Left renal pelvis (tissue), 4 donors: ENCODE results near the gene CDC42BPA. TPM values are rescaled to one million over a fixed set of nuclear protein-coding genes. Genes with fewer than 3 reads are reported as not detected.

Experiments used
- DNase-seq, 4 donors: peaks; one replicate each; pipeline ENCODE4 v3.0.0-alpha.2; 2013; ENCODE audit warnings: low read depth in 4 of 4, low spot score in 3 of 4
- polyA plus RNA-seq, 4 donors: library from polyadenylated mRNA; unstranded; fragments of 120-200 nt; gene quantifications; one replicate each; pipeline ENCODE4 v1.2.1, GENCODE V29; 2013; ENCODE audit not compliant: insufficient read length in 4 of 4

The CDC42BPA gene
- polyA plus RNA-seq, 4 donors, result 36.1 to 45.4 (median 42.9) TPM

GRCh38 chr1:226984521-226985238, 333.6 kb downstream of the CDC42BPA start:
- no peak for DNase-seq

DNA sequence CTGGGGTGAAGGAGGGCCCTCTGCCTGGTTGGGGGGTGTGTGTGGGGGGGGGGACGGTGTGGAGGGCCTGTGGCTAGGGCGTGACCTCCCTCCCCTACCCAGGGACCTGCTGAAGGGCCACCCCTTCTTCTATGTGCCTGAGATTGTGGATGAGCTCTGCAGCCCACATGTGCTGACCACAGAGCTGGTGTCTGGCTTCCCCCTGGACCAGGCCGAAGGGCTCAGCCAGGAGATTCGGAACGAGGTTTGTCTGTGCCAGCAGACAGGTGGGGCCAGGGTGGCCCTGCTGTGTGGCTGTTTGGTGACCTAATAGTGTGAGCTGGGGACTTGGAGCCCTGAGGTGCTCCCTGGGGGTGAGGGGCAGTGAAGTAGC, 334.3 kb downstream of the CDC42BPA start:
- no peak for DNase-seq

GRCh38 chr1:226983247-226983991, 334.9 kb downstream of the CDC42BPA start:
- no peak for DNase-seq

GRCh38 chr1:226982451-226983177, 335.7 kb downstream of the CDC42BPA start:
- DNase-seq, result no peak

DNA sequence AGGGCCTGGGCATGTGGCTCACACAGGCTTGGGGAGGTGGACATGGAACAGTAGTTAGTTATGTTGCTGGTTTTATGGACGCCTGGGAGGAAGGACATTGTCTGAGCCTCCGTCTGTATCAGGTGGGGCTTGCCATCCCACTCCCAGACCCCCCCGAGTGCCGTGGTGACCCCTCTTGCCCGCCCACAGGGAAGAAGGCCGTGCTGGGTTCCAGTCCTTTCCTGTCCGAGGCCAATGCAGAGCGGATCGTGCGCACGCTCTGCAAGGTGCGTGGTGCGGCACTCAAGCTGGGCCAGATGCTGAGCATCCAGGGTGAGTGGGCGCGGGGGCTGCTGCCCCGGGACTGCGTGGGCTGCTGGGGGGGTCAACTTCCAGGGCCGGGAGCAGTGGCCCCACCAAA, 336.5 kb downstream of the CDC42BPA start:
- no peak for DNase-seq

DNA sequence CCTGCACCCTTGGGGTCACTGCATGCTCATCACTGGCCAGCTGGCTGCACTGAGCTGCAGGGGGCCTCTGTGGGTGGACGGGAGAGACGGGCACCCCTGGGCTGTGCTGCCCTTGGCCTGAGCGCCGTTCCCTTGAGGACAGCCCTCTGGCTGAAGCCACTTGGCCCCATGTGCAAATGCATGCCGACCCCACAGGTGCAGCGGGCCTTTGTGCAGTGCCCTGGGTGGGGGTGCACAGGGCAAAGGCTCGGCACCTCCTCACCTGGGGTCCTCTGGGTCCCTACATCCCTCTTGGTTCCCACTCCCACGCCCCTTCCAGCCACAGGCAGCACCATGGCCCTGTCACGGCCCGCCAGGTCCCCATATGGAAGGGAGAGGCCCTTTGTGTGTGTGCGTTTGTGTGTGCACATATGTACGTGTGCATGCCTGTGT, 336.9 kb downstream of the CDC42BPA start:
- DNase-seq, result no peak

DNA sequence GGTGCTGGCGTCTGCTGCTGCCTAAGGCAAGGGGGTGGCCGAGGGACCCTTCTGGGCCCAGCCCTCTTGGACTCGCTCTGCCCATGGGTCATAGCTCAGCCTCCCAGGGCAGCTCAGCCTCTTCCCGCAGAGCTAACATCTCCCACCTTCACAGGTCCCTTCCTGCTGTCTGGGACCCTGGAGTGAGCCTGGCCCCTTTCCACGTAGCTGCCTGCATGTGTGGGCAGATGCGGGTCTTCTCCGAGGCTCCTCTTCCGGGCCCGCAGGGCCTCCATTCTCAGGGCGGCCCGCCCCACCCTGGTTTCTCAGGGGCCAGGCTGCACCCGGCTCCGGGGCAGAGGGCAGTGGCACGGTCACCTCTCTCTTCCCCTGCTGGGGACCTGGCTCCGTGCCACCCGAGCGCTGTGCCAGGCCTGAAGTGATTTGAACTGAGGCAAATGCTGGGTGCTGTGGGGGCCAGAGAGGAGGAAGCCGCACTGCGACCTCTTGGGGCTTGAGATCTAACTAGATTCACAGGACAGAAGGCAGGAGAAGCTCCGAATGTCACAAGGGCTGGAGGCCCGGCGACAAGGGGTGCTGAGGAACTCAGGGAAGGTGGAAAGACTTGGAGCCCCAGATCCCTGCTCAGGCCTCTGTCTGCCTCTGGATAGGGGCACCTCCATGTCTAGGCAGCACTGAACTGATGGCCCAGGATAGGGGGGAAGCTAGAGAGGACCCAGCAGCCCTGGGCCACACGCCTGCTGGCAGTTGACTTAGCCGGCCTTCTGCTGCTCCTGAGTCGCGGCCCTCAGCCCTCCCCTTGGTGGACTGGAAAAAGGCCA, 337.5 kb downstream of the CDC42BPA start:
- DNase-seq, result no peak

GRCh38 chr1:226980122-226980560, 338.2 kb downstream of the CDC42BPA start:
- no peak for DNase-seq

GRCh38 chr1:226979517-226980121, 338.7 kb downstream of the CDC42BPA start:
- DNase-seq, result no peak

GRCh38 chr1:226979115-226979516, 339.2 kb downstream of the CDC42BPA start:
- no peak for DNase-seq

GRCh38 chr1:226978432-226979114, 339.7 kb downstream of the CDC42BPA start:
- DNase-seq, result no peak

GRCh38 chr1:226977643-226978431, 340.5 kb downstream of the CDC42BPA start:
- DNase-seq, result no peak

GRCh38 chr1:226976978-226977642, 341.2 kb downstream of the CDC42BPA start:
- DNase-seq, result no peak

DNA sequence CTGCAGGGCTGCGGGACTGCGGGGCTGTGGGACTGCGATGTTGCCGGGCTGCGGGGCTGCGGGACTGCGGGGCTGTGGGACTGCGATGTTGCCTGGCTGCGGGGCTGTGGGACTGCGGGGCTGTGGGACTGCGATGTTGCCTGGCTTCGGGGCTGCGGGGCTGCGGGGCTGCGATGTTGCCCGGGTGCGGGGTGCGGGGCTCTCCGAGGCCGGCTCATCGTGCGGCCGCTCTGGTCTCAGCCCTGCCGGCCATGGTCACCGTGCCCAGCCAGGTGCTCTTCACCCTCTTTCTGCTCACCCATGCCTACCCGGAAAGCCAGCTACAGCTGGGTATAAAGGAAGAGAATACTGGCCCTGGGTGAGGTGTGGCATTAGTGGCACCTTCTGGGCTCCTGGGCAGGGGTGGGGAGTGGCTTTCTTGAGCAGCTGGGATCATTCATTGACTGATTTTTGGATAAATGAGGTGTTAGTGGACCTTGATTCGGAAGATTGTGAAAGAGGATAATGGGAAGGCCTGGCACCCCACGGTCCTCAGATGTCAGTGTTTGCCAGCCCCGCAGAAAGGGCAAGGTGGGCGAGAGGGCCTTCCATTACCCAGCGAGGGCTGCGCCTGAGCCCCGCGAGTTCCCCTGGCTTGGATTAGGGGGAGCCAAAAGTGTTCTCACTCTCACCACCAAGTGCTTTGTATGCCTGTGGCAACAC, 341.9 kb downstream of the CDC42BPA start:
- DNase-seq, result no peak

DNA sequence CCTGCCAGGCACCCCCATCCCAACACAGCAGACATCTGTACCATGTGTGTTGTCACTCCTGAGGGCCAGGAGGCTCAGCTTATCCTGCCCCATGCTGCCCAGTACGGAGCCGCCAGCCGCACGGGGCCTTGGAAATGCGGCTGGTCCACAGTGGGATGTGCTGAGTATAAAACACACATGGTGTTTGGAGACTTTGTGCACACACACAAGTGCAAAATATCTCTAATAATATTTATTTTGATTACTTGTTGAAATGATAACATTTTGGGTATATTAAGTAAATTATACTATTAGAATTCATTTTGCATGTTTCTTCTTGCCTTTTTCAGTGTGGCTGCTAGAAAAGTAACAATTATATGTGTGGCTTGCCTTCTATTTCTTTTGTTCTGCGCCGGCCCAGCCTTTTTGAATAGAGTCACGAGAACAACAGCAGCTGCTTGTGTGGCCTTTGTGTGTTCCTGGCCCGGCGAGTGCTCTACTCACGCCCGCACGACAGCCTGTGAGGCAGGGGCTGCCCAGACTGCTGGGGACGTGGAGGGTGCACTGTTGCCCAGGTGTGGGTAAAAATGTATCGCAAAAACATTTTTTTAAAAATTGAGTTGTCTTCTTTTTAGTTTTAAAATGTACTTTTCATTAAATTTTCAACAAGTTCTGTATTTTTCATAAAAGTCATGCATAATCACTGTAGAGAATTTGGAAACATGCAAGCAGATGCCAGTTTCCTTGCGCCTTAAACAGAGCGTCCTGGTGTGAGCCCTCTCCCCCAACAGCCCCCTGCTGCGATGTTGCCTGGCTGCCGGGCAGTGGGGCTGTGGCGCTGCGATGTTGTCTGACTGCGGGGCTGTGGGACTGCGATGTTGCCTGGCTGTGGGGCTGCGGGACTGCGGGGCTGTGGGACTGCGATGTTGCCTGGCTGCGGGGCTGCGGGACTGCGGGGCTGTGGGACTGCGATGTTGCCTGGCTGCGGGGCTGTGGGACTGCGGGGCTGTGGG, 342.7 kb downstream of the CDC42BPA start:
- no peak for DNase-seq

- peak in 2 of 4 donors; percentile 24 to 28 for DNase-seq
Measured at GRCh38 chr1:226974544-226975258, 343.6 kb downstream of the CDC42BPA start.
